SK-N-SH treated with all-trans-retinoic acid at 6 μM for 48 hours (cell line): ENCODE measurements around the gene DENND1A.

Experiments
- ATAC-seq: fragments of 200-7000 bp; cut with Tn5 transposase; 3 replicates; pipeline ENCODE4 v1.9.1; 2020; ENCODE audit warnings: mild to moderate bottlenecking, moderate library complexity
- ARNTL ChIP-seq: fragments of 450-650 bp; formaldehyde crosslinking; IDR thresholded peaks from 2 replicates; pipeline ENCODE4 v1.5.0; 2020; ENCODE audit warnings: low read depth, mild to moderate bottlenecking, moderate library complexity, borderline replicate concordance
- ESRRG ChIP-seq: fragments of 250-450 bp; sonication (Bioruptor Pico); IDR thresholded peaks from 2 replicates; pipeline ENCODE4 v1.6.1; 2021; ENCODE audit warnings: mild to moderate bottlenecking
- ISL1 ChIP-seq: fragments of 250-450 bp; sonication (Bioruptor Pico); IDR thresholded peaks from 2 replicates; pipeline ENCODE4 v2.1.2; 2022; ENCODE audit warnings: mild to moderate bottlenecking, moderate library complexity
- OSR1 ChIP-seq: fragments of 250-450 bp; sonication (Bioruptor Pico); IDR thresholded peaks from 2 replicates; pipeline ENCODE4 v1.8.0; 2022; ENCODE audit warnings: moderate library complexity, mild to moderate bottlenecking, inconsistent platforms
- RARB ChIP-seq: fragments of 250-450 bp; sonication (Bioruptor Pico); IDR thresholded peaks from 2 replicates; pipeline ENCODE4 v1.8.0; 2021; ENCODE audit warnings: mild to moderate bottlenecking, moderate library complexity
- SNAI2 ChIP-seq: fragments of 250-450 bp; sonication (Bioruptor Pico); IDR thresholded peaks from 2 replicates; pipeline ENCODE4 v1.5.0; 2020; ENCODE audit warnings: mild to moderate bottlenecking, moderate library complexity
- TCF4 ChIP-seq: fragments of 250-450 bp; sonication (Bioruptor Pico); IDR thresholded peaks from 2 replicates; pipeline ENCODE4 v1.8.0; 2021; ENCODE audit warnings: mild to moderate bottlenecking, moderate library complexity, borderline replicate concordance
- TOX ChIP-seq: fragments of 250-450 bp; sonication (Bioruptor Pico); IDR thresholded peaks from 2 replicates; pipeline ENCODE4 v1.8.0; 2021; ENCODE audit warnings: mild to moderate bottlenecking, moderate library complexity, borderline replicate concordance
- ZC3H10 ChIP-seq: fragments of 250-450 bp; sonication (Bioruptor Pico); IDR thresholded peaks from 2 replicates; pipeline ENCODE4 v1.5.1; 2021; ENCODE audit warnings: mild to moderate bottlenecking, moderate library complexity
- ZFP3 ChIP-seq: fragments of 250-450 bp; sonication (Bioruptor Pico); IDR thresholded peaks from 2 replicates; pipeline ENCODE4 v1.5.0; 2020; ENCODE audit warnings: mild to moderate bottlenecking, moderate library complexity
- ZFP30 ChIP-seq: fragments of 450-650 bp; formaldehyde crosslinking; IDR thresholded peaks from 2 replicates; pipeline ENCODE4 v1.5.0; 2022; ENCODE audit warnings: mild to moderate bottlenecking, moderate library complexity
- ZNF565 ChIP-seq: fragments of 450-650 bp; formaldehyde crosslinking; conservative IDR thresholded peaks from 2 replicates; pipeline ENCODE4 v1.5.0; 2020; ENCODE audit warnings: low read depth, mild to moderate bottlenecking, moderate library complexity
- ZNF70 ChIP-seq: fragments of 450-650 bp; formaldehyde crosslinking; IDR thresholded peaks from 2 replicates; pipeline ENCODE4 v1.5.0; 2020; ENCODE audit warnings: mild to moderate bottlenecking, moderate library complexity
- ZNF8 ChIP-seq: fragments of 450-650 bp; formaldehyde crosslinking; IDR thresholded peaks from 2 replicates; pipeline ENCODE4 v1.5.0; 2020; ENCODE audit warnings: mild to moderate bottlenecking, moderate library complexity
- TF ChIP-seq, protein P1 (sequence below): fragments of 250-450 bp; sonication (Bioruptor Pico); IDR thresholded peaks from 2 replicates; pipeline ENCODE4 v1.5.0; 2020; ENCODE audit warnings: mild to moderate bottlenecking, moderate library complexity
- TF ChIP-seq, protein P2 (sequence below): fragments of 250-450 bp; sonication (Bioruptor Pico); IDR thresholded peaks from 2 replicates; pipeline ENCODE4 v1.8.0; 2021; ENCODE audit warnings: low read depth, mild to moderate bottlenecking, moderate library complexity, borderline replicate concordance
- TF ChIP-seq, protein P3 (sequence below): fragments of 250-450 bp; sonication (Bioruptor Pico); IDR thresholded peaks from 2 replicates; pipeline ENCODE4 v1.5.1; 2021; ENCODE audit warnings: mild to moderate bottlenecking, moderate library complexity
- TF ChIP-seq, protein P4 (sequence below): fragments of 250-450 bp; sonication (Bioruptor Pico); IDR thresholded peaks from 2 replicates; pipeline ENCODE4 v1.5.1; 2020; ENCODE audit warnings: low read depth, mild to moderate bottlenecking, moderate library complexity

The DENND1A gene

DNA sequence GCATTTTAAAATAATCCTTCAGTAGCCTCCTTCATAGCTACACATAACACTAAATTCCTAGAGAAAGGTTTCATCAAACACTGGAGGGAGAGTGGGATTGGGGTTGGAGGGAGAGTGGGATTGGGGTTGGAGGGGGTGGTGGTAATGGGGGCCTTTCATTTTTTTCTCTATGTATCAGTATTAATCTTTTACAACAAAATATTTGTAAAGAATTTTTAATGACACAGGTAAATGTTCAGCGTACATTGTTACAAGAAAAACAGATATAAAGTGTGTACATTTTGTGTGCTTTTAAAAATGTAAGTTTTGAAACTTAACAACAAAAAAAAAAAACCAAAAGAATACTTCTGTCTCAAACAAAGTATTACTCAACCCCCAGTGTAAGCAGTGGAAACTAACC, 266.4 kb downstream of the DENND1A start:
- TF ChIP-seq OSR1 (CRISPR knock-in tag), result no peak
- no peak for TF ChIP-seq TCF4
- TF ChIP-seq ZFP30 (CRISPR knock-in tag), result no peak
- TF ChIP-seq, protein P1, sequence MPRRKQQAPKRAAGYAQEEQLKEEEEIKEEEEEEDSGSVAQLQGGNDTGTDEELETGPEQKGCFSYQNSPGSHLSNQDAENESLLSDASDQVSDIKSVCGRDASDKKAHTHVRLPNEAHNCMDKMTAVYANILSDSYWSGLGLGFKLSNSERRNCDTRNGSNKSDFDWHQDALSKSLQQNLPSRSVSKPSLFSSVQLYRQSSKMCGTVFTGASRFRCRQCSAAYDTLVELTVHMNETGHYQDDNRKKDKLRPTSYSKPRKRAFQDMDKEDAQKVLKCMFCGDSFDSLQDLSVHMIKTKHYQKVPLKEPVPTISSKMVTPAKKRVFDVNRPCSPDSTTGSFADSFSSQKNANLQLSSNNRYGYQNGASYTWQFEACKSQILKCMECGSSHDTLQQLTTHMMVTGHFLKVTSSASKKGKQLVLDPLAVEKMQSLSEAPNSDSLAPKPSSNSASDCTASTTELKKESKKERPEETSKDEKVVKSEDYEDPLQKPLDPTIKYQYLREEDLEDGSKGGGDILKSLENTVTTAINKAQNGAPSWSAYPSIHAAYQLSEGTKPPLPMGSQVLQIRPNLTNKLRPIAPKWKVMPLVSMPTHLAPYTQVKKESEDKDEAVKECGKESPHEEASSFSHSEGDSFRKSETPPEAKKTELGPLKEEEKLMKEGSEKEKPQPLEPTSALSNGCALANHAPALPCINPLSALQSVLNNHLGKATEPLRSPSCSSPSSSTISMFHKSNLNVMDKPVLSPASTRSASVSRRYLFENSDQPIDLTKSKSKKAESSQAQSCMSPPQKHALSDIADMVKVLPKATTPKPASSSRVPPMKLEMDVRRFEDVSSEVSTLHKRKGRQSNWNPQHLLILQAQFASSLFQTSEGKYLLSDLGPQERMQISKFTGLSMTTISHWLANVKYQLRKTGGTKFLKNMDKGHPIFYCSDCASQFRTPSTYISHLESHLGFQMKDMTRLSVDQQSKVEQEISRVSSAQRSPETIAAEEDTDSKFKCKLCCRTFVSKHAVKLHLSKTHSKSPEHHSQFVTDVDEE, result no peak
- no peak for TF ChIP-seq ESRRG
- TF ChIP-seq, all 23 proteins: peak for 0
- ATAC-seq, result no peak

DNA sequence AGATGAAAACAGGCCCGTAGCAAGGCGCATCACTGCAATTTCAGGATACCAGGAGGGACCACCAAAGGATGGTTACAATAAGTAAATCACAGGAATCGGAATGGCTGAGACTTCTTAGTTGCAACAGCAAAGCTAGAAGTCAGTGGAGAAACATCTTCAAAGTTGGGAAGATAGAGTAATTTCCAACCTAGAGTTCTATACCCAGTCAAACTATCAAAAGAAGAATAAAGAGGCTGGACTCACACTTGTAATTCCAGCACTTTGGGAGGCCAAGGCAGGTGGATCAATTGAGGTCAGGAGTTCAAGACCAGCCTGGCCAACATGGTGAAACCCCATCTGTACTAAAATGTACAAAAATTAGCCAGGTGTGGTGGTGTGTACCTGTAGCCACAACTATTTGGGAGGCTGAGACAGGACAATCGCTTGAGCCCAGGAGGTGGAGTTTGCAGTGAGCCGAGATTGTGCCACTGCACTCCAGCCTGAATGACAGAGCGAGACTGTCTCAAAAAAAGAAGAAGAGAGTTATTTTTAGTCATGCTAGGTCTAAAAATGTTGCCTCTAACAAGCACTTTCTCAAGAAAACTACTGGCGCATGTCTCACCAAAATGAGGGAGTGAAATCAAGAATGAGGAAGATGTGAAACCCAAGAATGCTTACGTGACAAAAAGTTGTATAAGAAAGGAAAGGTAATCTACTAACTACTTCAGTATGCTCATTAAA, 267.7 kb downstream of the DENND1A start:
- no peak for ATAC-seq
- no peak for TF ChIP-seq TCF4
- TF ChIP-seq TOX (CRISPR knock-in tag), result no peak
- no peak for TF ChIP-seq SNAI2
- no peak for TF ChIP-seq OSR1 (CRISPR knock-in tag)
- no peak for TF ChIP-seq ISL1 (CRISPR knock-in tag)
- TF ChIP-seq ZC3H10 (CRISPR knock-in tag), result no peak
- TF ChIP-seq, protein P2, sequence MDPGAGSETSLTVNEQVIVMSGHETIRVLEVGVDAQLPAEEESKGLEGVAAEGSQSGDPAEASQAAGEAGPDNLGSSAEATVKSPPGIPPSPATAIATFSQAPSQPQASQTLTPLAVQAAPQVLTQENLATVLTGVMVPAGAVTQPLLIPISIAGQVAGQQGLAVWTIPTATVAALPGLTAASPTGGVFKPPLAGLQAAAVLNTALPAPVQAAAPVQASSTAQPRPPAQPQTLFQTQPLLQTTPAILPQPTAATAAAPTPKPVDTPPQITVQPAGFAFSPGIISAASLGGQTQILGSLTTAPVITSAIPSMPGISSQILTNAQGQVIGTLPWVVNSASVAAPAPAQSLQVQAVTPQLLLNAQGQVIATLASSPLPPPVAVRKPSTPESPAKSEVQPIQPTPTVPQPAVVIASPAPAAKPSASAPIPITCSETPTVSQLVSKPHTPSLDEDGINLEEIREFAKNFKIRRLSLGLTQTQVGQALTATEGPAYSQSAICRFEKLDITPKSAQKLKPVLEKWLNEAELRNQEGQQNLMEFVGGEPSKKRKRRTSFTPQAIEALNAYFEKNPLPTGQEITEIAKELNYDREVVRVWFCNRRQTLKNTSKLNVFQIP, result no peak
- TF ChIP-seq RARB (CRISPR knock-in tag), result no peak
- TF ChIP-seq ZNF8 (CRISPR knock-in tag), result no peak
- no peak for TF ChIP-seq ARNTL (CRISPR knock-in tag)
- TF ChIP-seq ZNF565 (CRISPR knock-in tag), result no peak
- TF ChIP-seq, protein P3, sequence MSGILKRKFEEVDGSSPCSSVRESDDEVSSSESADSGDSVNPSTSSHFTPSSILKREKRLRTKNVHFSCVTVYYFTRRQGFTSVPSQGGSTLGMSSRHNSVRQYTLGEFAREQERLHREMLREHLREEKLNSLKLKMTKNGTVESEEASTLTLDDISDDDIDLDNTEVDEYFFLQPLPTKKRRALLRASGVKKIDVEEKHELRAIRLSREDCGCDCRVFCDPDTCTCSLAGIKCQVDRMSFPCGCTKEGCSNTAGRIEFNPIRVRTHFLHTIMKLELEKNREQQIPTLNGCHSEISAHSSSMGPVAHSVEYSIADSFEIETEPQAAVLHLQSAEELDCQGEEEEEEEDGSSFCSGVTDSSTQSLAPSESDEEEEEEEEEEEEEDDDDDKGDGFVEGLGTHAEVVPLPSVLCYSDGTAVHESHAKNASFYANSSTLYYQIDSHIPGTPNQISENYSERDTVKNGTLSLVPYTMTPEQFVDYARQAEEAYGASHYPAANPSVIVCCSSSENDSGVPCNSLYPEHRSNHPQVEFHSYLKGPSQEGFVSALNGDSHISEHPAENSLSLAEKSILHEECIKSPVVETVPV (CRISPR knock-in tag), result no peak
- TF ChIP-seq, protein P4, sequence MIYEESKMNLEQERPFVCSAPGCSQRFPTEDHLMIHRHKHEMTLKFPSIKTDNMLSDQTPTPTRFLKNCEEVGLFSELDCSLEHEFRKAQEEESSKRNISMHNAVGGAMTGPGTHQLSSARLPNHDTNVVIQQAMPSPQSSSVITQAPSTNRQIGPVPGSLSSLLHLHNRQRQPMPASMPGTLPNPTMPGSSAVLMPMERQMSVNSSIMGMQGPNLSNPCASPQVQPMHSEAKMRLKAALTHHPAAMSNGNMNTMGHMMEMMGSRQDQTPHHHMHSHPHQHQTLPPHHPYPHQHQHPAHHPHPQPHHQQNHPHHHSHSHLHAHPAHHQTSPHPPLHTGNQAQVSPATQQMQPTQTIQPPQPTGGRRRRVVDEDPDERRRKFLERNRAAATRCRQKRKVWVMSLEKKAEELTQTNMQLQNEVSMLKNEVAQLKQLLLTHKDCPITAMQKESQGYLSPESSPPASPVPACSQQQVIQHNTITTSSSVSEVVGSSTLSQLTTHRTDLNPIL (CRISPR knock-in tag), result no peak
- TF ChIP-seq ZNF70 (CRISPR knock-in tag), result no peak
- TF ChIP-seq ZFP3 (CRISPR knock-in tag), result no peak

DNA sequence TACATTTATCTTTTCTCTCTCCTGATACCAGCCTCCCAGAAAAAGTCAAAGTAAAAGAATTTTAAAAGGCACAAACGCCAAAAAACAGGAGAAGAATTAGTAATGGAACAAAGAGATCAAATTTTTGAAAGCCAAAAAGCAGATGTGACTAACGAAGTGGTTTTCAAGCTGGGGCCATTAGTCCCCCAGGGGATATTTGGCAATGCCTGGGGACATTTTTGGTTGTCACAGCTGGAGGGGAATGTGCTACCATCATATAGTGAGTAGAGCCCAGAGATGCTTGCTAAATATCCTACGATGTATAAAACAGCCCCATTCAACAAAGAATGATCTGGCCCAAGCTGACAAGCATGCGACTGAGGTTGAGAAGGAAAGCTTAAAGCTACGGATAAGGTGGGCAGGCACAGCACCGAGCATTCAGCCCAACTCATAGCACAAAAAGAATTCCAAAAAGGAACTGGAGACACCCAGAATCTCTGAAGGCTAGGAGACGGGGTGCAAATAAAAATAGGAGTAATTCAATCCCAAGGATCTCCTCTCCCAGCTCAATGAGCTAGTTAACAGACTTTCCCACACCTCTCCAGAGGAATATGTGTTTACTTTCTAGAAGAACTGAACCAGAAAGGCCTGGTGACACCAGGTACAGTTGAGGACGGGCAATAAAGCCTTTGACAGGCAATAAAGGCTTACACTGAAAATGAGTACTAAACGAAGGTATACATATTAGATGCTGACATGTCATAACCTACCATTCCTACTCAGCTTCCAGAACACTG, 269.0 kb downstream of the DENND1A start:
- TF ChIP-seq, protein P1, result no peak
- TF ChIP-seq, protein P2, result no peak
- no peak for TF ChIP-seq TCF4
- ATAC-seq, result no peak
